Thyroid gland (tissue), 4 donors: ENCODE measurements around the gene ADD1.

Experiments used
- CTCF ChIP-seq, 6 experiments: fragments of 200-600 bp in 3 of 6; fragments of 450-650 bp in 3 of 6; sonication (generic) in 3 of 6; IDR thresholded peaks; one replicate each; pipeline ENCODE4 v1.5.1; 2016 to 2019; ENCODE audit warnings: antibody characterized with exemption in 6 of 6, mild to moderate bottlenecking in 2 of 6, inconsistent platforms in 1 of 6, moderate library complexity in 1 of 6
- POLR2A ChIP-seq, 2 donors: fragments of 450-650 bp; IDR thresholded peaks; one replicate each; pipeline ENCODE4 v1.6.1; 2017; ENCODE audit warnings: antibody characterized with exemption in 2 of 2, mild to moderate bottlenecking in 2 of 2, moderate library complexity in 1 of 2

GRCh38 chr4:2834001-2834921, 9.4 kb upstream of the ADD1 start:
- TF ChIP-seq POLR2A (IDR thresholded peaks at IDR 0.05) (no peak), CTCF (IDR thresholded peaks at IDR 0.05) (no peak)
